ENCODE data around the gene ANKRD66.
"Not testable (repeated sequence)": the region's sequence is repeated elsewhere in the genome, so short reads cannot be mapped to it uniquely, and the experiment has no call there.

The ANKRD66 gene

DNA sequence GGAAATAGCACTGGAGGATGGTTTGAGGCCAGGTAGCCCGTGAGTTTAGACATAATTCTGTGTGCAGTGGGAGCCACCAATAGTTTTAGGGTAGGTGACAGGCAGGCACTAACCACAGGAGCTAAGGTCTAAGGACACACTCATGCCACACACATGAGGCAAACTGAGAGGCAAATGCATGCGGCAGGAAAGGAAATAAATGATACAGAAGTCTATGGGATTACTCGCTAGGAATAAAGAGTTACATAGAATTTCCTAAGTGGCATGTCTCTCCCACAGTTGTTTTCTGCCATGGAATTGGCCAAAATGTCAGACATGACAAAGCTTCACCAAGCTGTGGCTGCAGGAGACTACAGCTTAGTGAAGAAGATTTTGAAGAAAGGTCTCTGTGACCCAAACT lies 4.9 kb downstream of the ANKRD66 start:
- no peak for DNase-seq (ENCODE audit: low read depth in 3 of 3, low spot score in 1 of 3)

DNA sequence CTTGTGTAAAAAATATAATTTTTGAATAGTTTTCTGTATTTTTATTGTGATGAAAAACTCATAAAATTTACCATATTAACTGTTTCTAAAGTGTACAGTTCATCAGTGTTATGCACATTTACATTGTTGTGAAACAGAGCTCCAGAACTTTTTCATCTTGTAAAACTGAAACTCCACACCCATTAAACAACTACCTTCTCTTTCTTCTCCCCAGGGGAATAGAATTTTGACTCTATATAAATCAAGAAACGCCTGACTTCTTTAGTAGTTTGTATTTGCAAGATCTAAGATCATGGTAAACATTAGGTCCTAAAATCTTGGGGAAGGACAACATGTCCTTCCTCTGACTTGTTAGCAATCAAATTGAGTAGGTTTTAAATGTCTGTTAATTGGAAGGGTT lies 9.1 kb downstream of the ANKRD66 start:
- no peak for DNase-seq (ENCODE audit: low read depth in 3 of 3, low spot score in 1 of 3)

DNA sequence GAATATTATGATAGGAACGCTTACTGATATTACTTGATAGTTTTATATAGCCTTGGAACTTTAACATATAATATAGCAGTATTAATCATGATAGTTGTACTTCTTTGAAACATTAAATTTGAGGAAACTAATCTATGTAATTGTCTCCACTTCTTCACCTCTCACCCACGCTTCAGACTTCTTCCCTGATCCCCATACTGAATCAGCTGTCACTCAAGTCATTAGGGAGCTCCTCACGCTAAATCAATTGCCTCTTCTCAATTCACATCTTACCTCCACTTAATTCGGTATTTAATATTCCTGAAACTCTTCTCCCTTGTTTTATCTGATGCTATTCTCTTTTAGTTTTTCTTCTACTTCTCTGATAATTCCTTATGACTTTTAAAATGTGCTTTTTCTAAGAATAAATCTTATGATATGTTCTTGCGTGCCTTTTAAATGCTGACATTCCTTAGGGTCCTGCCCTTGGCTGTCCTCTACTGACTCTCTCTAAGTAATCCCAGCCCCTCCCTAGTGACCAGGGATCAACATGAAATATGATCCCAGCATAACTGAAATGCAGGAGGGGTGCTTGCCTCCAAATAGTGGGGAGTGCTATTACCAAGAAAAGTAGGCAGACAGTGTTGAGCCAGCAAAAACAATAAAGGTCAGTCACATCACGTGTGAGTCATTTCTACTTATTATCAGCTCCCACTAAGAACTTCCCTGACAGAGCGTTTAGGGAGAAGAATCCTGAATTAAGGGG lies 9.9 kb downstream of the ANKRD66 start:
- no peak for DNase-seq (ENCODE audit: low read depth in 3 of 3, low spot score in 1 of 3)

DNA sequence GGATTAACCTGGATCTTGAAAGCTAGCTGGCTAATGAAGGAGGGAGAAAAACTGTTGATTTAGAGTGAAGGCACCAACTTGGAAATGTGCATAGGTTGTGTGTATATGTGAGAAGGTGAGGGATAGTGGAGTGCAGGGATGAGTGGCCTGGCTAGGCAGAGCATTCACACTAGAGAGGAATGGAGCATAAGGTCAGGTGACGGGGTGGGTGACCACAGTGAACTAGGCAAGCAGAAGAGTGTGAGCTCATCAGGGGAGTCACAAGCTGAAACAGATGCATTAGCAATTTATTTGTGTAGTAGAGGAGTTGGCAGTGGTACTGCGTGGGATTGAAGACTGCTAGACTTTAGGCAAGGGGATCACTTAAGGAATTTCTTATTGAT lies 10.5 kb downstream of the ANKRD66 start:
- DNase-seq (ENCODE audit: low read depth in 3 of 3, low spot score in 1 of 3), result no peak

DNA sequence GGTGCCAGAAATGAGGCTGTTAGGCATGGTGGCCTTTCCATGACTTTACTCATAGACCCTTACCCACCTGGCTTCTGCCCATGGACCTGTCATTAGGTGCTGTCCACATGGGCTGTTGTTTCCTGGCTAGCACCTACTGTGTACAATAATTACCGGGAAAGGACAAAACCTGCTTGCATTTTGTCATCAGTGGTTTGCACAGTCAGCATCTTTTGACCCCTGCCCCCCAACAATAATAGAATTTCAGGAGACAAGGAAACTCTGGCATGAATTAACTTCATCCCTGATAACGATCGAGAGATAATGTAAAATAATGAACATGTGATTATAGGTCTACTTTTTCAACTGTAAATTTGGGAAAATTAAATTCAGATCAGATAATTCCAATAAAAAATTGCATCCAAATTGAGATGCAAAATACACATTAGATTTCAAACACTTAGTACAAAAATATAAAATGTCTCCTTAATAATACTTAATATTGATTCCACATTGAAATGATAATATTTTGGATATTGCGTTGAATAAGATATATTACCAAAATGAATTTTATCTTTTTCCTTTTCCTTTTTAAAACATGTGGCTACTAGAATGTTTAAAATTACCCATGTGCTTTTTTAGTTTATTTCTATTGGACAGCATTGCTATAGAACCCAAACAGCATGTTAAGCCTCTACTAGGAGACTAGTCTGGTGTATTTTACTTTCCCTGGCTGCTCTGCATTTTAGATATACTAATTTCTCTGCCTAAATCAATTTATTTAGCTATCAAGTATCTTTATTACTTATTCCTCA lies 12.4 kb downstream of the ANKRD66 start:
- no peak for DNase-seq (ENCODE audit: low read depth in 3 of 3, low spot score in 1 of 3)

DNA sequence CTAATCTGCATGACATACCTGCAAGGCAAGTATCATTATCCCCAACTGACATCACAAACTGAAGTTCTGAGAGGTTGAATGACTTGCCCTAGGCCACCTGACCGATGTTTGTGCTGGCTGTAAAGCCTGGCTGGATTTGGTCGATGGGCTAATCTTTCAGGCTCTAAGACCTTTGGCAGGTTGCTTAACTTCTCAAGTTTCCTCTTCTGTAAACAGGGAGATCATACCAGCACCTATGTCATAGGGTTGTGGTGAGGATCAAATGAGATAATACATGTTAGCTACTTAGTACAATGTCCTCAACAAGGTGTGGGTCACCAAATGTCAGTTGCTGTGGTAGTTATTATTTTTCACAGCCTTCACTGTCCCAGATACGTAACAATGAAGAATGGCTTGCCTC lies 14.2 kb downstream of the ANKRD66 start:
- DNase-seq (ENCODE audit: low read depth in 3 of 3, low spot score in 1 of 3), result no peak

DNA sequence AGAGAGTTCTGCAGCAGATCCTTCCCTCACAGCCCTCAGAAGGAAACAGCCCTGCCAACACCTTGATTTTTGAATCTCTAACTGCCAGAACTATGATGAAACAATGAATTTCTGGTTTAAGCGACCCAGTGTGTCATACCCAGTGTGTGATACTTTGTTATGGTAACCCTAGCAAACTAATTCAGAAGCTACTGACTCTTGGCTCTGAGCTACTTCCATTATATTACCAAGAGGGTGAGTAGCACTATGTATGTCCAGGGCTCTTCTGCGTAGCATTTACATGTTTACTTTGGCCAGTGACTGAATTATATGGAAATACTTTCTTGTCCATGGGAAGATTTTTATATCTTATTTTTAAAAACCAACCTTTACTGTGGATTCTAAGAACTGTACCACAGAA lies 16.7 kb downstream of the ANKRD66 start:
- DNase-seq (ENCODE audit: low read depth in 3 of 3, low spot score in 1 of 3), result no peak

DNA sequence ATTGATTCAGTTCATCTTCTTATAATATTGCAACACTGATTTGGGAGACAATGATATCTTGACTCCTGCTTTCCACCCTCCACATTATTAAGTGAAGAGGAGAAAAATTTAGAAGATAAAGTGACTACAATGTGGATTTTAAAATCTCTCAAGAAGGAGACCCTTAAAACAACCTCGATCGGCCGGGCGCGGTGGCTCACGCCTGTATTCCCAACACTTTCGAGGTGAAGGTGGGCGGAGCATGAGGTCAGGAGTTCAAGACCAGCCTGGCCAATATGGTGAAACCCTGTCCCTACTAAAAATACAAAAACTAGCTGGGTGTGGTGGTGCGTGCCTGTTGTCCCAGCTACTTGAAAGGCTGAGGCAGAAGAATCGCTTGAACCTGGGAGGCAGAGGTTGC lies 17.5 kb downstream of the ANKRD66 start:
- DNase-seq (ENCODE audit: low read depth in 3 of 3, low spot score in 1 of 3), result not testable (repeated sequence)

DNA sequence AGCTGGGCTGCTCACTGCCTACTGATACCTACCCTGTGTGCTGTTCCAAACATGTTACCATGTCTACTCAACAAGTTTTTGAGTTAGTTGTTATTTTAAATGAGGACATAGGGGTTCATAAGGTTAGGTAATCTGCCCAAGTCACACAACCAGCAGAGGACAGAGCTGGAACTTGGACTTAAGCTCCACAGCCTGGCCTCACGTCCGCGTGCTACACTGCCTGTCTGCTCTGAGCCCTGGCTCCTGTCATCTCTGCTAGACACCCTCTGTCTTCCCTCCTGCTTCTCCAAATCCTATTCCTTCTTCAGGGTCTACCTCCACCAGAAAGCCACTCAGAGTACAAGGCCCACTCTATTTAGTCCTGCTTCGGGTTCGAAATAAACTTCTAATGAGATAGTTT lies 18.2 kb downstream of the ANKRD66 start:
- no peak for DNase-seq (ENCODE audit: low read depth in 3 of 3, low spot score in 1 of 3)

DNA sequence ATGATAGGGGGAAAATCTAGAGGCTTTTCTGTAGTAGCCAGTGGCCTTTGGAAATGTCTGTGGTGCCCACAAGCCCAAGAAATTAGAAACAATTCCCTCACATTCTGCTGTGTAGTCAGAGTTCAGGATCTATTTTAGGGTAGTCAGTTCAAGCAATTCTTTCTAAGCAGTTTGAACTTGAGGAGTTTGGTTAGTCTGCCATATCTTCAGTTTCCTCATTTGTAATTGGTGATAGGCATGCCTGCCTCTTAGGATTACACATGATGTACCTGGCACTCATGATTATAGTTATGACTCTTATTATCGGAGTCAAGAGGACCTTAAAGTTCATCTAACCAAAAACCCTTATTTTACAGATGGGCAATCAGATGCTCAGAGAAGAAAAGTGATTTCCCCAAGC lies 25.3 kb downstream of the ANKRD66 start:
- DNase-seq (ENCODE audit: low read depth in 3 of 3, low spot score in 1 of 3), result no peak

DNA sequence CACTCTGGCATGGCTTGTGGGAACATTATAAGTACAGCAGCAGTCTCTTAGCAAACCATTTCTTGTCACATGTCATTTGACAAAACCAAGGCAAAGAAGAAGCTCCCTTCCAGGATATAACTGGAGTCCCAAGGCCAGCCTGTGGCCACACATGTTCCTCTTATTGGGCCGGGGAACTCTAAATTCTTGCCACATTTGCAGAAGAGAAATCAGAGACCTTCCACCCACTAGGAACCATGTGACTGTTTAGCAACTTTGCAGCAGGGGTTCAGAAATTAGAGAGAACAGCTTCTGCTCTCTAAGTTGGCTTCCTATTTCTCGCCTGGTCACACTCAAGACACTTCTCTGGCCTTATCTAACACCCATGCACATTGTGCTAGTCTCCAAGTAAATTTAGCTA lies 26.0 kb downstream of the ANKRD66 start:
- no peak for DNase-seq (ENCODE audit: low read depth in 3 of 3, low spot score in 1 of 3)

DNA sequence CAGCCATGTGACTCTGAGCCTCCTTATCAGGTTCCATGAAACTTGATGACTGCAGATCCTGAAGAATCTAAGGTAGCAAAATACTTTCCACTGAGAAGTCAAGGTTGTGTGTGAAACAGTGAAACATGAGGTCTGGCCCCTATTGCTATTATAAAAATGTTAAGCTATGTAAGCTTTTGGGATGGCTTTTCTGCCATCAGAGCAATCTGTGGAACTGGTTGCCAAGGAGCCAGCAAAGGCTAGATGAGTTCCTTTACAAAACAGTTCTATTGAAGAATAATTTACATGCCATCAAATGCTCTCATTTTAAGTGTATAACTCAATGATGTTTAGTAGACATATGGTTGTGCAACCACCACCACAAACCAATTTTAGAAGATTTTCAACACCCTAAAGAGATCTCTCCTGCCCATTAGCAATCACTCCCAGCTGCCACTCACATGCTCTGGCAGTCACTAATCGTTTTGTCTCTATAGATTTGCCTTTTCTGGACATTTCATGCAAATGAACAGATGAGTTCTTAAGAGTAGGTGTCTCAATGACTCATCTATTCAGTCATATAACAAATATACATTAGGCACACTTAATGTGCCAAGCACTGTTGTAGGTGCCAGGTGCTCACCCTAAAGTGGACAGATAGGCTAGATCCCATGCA lies 26.6 kb downstream of the ANKRD66 start:
- no peak for DNase-seq (ENCODE audit: low read depth in 3 of 3, low spot score in 1 of 3)

DNA sequence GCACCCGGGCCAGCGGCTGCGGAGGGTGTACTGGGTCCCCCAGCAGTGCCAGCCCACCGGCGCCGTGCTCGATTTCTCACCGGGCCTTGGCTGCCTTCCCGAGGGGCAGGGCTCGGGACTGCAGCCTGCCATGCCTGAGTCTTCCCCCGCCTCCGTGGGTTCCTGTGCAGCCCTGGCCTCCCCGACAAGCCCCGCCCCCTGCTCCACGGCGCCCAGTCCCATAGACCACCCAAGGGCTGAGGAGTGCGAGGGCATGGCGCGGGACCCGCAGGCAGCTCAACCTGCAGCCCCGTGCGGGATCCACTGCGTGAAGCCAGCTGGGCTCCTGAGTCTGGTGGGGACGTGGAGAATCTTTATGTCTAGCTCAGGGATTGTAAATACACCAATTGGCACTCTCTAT lies 28.0 kb downstream of the ANKRD66 start:
- not testable (repeated sequence) for DNase-seq (ENCODE audit: low read depth in 3 of 3, low spot score in 1 of 3)

DNA sequence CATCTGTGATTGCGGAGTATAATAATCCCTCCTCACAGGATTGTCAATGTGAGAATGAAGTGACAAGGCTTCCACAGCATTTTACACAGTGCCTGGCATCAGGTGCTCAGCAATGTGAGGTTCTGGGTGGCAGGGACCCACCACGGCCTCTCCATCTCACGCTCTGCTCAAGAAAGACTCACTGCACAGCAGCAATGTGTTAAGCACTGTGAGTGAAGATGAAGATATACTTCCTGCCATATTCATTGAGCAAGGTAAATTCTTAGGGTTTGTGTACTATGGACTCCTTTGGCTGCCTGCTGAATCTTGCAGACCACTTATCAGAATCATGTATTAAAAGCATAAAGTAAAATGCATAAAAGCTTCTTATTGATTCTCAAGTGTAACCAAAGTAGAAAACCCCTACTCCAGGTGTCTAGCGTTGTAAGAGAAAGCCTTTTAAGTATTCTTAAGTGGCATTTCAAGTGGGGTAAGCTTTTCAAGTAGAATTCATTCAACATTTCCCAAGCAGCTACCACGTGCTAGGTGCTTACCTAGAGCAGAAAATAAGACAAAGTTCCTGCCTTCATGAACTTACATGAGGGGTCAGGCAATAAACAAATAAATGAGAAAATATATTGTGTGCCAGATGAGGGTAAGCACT lies 29.5 kb downstream of the ANKRD66 start:
- DNase-seq (ENCODE audit: low read depth in 3 of 3, low spot score in 1 of 3), result no peak

DNA sequence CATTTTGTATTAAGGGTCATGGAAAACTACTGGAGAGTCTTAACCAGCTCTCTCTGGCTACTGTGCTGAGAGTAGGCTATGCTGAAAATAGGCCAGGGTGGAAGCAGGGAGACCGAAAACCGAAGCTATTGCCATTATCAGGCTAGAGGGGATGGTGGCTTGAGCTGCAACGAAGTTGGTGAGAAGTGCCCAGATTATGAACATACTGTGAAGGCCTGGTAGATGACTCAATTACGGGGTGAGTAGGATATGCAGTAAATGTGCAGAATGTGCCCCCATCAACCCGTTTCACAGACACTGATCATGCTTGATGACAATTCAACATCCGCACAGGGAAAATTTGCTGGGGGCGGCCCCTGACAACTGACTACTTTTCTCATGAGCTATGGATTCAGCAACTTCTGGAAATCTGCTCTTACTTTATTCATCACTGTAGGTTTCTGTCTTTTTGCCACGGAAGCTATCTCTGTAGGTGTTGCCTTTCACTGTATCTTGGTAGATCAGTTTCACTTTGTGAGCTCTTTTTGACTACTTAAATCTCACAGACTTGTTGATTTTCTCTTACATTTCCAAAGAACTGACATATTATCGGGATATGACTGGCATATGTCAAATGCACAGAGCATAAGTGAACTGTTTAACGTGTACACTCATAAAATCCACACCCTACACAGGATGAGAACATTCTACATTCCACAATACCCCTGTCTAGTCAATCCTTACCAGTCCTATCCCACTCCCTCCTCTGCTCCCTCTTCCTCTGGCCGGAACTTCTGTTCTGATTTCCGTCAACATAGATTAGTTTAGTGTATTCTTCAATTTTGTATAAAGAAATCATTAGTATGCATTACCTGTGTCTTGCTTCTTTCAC lies 31.0 kb downstream of the ANKRD66 start:
- no peak for DNase-seq (ENCODE audit: low read depth in 3 of 3, low spot score in 1 of 3)

DNA sequence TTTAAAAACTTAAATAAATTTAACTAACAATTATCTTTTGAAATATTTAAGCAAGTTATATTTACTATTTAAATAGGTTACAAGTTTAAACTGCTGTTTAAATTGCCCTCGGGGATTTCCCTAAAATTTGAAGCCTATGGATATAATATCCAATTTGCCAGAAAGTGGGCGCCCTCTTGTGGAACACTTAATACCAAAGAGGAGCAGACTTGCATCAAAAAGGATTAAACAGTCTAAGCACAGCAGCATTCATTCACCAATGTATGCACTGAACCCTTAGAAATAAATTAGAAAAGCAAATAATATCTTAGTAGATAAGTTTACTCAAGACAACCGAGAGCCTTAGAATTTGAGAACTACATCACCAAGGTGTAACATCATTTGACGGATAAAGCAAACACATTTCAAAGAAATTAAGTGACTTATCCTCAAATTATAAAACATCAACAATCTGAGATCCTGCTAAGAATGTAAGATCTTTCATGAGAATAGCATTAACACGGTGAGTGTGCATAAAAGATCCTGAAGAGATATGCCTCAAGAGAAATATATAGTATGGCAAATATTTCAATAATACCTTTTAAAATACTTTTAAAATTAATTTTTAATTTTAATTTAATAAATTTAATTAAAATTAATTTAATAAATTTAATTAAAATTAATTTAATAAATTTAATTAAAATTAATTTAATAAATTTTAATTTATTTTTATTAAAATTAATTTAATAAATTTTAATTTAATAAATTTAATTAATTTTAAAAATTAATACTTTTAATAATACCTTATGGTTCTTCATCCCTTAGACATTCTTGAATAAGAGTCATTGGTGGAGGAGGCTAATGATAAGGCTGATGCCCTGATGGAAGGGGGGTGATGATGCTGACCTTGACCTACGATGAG lies 35.0 kb downstream of the ANKRD66 start:
- DNase-seq (ENCODE audit: low read depth in 3 of 3, low spot score in 1 of 3), result no peak

DNA sequence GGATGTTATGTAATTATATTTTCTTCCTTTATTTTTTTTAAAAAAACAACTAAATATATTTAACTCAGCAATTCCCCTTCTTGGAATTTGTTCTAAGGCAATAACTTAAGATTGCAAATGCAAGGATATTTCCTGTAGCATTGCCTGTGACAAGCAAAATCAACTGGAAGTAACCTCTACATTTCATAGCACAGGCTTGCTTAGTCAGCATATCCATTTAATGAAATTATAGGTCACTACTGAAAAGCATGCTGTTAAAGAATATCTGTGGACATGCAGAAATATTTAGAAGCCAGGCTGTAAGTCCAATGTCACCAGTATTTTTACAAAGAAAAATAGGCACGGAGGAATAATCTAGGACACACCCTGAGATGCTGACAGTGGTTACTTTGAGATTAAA lies 37.8 kb downstream of the ANKRD66 start:
- DNase-seq (ENCODE audit: low read depth in 3 of 3, low spot score in 1 of 3), result no peak

DNA sequence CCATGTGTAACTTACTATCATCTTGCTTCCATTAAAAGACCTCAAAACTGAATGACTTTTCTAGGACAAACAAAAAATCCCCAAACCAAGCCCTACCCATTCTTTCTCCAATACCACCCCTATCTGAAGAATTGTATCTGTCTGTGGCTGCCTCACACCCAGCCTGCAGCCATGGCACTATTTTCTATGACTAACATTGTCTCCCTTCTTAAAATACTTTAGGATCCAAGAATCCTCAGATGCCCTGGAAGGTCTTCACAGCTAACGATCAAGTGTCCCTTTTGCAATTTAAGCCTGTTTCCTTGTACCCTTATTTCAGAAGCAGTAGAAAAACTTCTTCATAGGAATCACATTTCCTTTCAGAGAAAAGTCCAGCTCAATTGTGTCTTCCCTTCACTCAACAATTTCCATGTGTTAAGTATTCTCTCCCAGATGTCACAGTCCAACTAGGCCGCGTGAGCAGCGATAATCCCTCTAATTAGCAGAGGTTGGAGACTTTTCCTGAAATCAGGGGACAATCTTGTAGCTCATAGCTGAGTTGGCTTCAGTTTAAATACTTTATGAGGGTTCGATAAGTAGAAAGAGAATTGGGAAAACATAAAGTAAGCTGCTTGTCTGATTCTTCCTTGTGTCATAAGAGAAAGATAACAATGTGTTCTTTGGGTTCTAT lies 41.3 kb downstream of the ANKRD66 start:
- no peak for DNase-seq (ENCODE audit: low read depth in 3 of 3, low spot score in 1 of 3)

DNA sequence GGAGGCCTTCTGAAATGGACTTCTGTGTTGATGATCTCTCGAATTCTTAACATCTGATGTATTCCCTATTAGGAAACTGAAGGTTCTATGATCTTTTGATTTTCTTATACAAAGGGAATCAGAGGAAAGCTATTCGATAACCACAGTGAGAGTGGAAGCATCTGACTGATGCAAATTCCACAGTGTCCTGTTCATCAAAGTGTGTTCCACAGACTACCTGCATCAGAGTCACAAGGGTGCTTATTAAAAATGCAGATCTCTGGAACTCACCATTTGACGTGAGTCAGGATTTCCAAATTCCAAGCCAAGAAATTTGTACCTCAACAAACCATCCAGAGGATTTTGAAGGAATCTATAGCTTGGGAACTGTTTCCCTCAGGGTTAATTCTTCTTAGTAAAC lies 42.1 kb downstream of the ANKRD66 start:
- no peak for DNase-seq (ENCODE audit: low read depth in 3 of 3, low spot score in 1 of 3)

Data from stimulated activated CD4-positive, alpha-beta T cell treated with anti-CD3 and anti-CD28 coated beads, TNF-alpha, amount 100 ng/mL, for 1 hour (primary cell).